ENCODE results near the gene CERS1. TPM values are rescaled to one million over a fixed set of nuclear protein-coding genes. Genes with fewer than 3 reads are reported as not detected.
"Not testable (repeated sequence)": the region's sequence is repeated elsewhere in the genome, so short reads cannot be mapped to it uniquely, and the experiment has no call there.

Gene CERS1
- total RNA-seq, 4 donors from 2014 or later, result not detected

GRCh38 chr19:18921593-18921992, 25.6 kb upstream of the CERS1 start:
- peaks cover 0 to 28% (median 16%) of the 10 kb centered on the region in 4 donors for H3K4me1 ChIP-seq
- no peak overlapping the region for H3K27ac ChIP-seq
- no peak overlapping the region for H3K4me3 ChIP-seq
- H3K36me3 ChIP-seq, result peaks cover 0 to 52% (median 0%) of the 10 kb centered on the region in 3 donors
- no peaks in the 10 kb centered on the region for H3K9me3 ChIP-seq
- no peaks in the 10 kb centered on the region for H3K27me3 ChIP-seq
- TF ChIP-seq POLR2A (IDR thresholded peaks at IDR 0.05) (no peak), CTCF (IDR thresholded peaks at IDR 0.05) (no peak)
- peak in 1 of 3 donors; percentile 25 for DNase-seq

DNA sequence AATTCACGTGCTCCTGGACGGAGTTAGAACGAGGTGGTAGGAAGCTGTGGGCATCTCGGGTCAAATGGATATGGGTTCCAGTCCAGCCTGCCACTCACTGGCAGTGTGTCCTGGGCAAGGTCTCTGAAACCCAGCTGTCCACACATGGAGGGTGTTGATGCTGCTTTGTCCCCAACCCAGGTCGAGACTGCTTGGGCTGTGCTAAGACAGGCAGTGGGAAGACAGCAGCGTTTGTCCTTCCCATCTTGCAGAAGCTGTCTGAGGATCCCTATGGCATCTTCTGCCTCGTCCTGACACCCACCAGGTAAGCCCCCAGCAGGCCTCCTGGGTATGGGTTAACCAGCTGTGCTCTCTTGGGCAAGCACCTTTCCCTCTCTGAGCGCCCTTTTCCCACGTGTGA, 24.4 kb upstream of the CERS1 start:
- Histone ChIP-seq H3K4me1 (peaks cover 0 to 34% (median 16%) of the 10 kb centered on the region in 4 donors), H3K27me3 (no peaks in the 10 kb centered on the region), H3K27ac (no peak overlapping the region), H3K36me3 (peaks cover 0 to 41% (median 0%) of the 10 kb centered on the region in 3 donors), H3K9me3 (no peaks in the 10 kb centered on the region), H3K4me3 (peak overlapping the region; percentile 74 to 97 (median 88))
- no peak for TF ChIP-seq POLR2A (IDR thresholded peaks at IDR 0.05)
- no peak for TF ChIP-seq CTCF (IDR thresholded peaks at IDR 0.05)
- no peak for DNase-seq

DNA sequence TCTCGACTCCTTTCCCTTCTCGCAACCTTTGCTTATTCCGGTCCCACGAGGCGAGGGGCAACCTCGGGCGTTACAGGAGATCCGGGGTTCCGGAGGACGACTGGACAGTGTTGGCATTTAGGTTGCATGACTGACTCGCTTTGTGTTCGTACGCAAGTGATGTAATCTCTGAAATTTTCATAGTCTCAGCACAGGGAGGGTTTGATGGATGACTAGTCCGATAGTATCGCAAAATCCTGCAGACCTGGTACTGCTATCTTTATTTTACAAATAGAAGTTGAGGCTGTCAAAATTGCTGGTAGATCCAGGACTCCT, 23.9 kb upstream of the CERS1 start:
- H3K4me1 ChIP-seq, result peaks cover 0 to 34% (median 16%) of the 10 kb centered on the region in 4 donors
- no peak for TF ChIP-seq POLR2A (IDR thresholded peaks at IDR 0.05)
- no peak for TF ChIP-seq CTCF (IDR thresholded peaks at IDR 0.05)
- H3K4me3 ChIP-seq, result peak overlapping the region; percentile 74 to 97 (median 88)
- peak overlapping the region; percentile 60 to 94 (median 66) for H3K27ac ChIP-seq
- no peaks in the 10 kb centered on the region for H3K9me3 ChIP-seq
- H3K36me3 ChIP-seq, result peaks cover 0 to 41% (median 0%) of the 10 kb centered on the region in 3 donors
- H3K27me3 ChIP-seq, result no peaks in the 10 kb centered on the region
- no peak for DNase-seq

DNA sequence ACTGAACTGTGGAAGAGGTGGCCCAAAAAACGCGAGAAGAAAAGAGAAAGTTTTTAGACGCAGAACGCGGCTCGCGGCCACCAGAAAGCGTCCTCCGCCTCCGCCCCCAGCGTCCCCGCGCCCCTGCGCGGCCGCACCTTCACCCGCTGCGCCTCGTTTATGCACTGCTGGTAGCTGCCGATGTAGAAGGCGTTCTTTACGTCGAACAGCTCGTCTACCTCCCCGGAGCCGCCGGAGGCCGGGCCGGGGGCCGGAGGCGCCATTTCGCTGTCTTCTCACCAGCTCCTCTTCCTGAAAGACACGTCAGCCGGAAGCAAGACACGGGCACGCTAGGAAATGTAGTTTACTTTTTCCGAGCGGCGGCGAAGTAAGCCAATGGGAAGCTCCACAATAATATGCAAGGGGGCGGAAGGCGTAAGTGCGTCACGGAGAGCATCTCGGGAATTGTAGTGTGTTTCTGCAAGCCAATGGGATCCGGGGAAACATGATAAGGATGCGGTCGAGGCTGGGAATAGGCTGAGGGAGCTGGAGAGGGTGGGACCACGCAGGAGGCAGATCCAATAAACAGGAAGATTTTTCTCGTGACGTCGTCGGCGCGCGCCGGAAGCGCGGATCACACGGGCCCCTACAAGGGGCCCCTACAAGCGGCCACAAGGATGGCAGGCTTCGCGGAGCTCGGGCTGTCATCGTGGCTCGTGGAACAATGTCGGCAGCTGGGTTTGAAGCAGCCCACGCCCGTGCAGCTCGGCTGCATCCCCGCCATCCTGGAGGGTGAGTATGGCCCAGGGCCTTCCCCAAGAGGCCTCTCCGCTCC, 23.3 kb upstream of the CERS1 start, which contains the start of the genes COPE and DDX49:
TSS of gene COPE (minus strand) at position 302 of the 814 bp plus-strand sequence. CDS start at position 263, 39 bp downstream.
TSS of gene DDX49 (plus strand) at position 630 of the 814 bp plus-strand sequence. CDS start at position 657, 27 bp downstream.
- H3K27ac ChIP-seq, result peak within 1 kb of the TSS; percentile 83 to 94 (median 88)
- no peaks in the 10 kb centered on the region for H3K27me3 ChIP-seq
- peaks cover 0 to 34% (median 16%) of the 10 kb centered on the region in 4 donors for H3K4me1 ChIP-seq
- TF ChIP-seq CTCF (IDR thresholded peaks at IDR 0.05) (no peak), POLR2A (IDR thresholded peaks at IDR 0.05) (peak; percentile 81 to 85)
- H3K9me3 ChIP-seq, result no peaks in the 10 kb centered on the region
- H3K36me3 ChIP-seq, result peaks cover 0 to 40% (median 0%) of the 10 kb centered on the region in 3 donors
- peak within 1 kb of the TSS; percentile 74 to 97 (median 88) for H3K4me3 ChIP-seq
- DNase-seq, result peak; percentile 97 to 99 (median 98)

- Histone ChIP-seq H3K4me1 (peaks cover 0 to 34% (median 16%) of the 10 kb centered on the region in 4 donors), H3K36me3 (peaks cover 0 to 39% (median 0%) of the 10 kb centered on the region in 3 donors)
- H3K4me3 ChIP-seq, H3K27me3 ChIP-seq, H3K9me3 ChIP-seq, DNase-seq, H3K27ac ChIP-seq: not testable (repeated sequence)
Observed at GRCh38 chr19:18917593-18917992, 21.6 kb upstream of the CERS1 start.

- peak in 2 of 3 donors; percentile 68 to 70 for DNase-seq
- no peak overlapping the region for H3K27ac ChIP-seq
Observed at GRCh38 chr19:18915639-18916038, 19.7 kb upstream of the CERS1 start.

More at GRCh38 chr19:18915639-18916038, 19.7 kb upstream of the CERS1 start:
- H3K27me3 ChIP-seq, result no peaks in the 10 kb centered on the region
- TF ChIP-seq POLR2A (IDR thresholded peaks at IDR 0.05), result no peak
- TF ChIP-seq CTCF (IDR thresholded peaks at IDR 0.05), result peak in 4 of 6 experiments; percentile 24 to 57 (median 50)
- H3K4me3 ChIP-seq, result no peak overlapping the region
- H3K4me1 ChIP-seq, result peaks cover 0 to 28% (median 13%) of the 10 kb centered on the region in 4 donors
- H3K9me3 ChIP-seq, result no peaks in the 10 kb centered on the region
- peaks cover 0 to 35% (median 0%) of the 10 kb centered on the region in 3 donors for H3K36me3 ChIP-seq
